IMR-90 (cell line): ENCODE data around the gene ING5. TPM values are rescaled to one million over a fixed set of nuclear protein-coding genes. Genes with fewer than 3 reads are reported as not detected.

ENCODE experiments used
- ATAC-seq: fragments of 200-7000 bp; cut with Tn5 transposase; 2 replicates; pipeline ENCODE4 v1.9.1; 2020; ENCODE audit warnings: low read depth, mild to moderate bottlenecking, moderate library complexity
- BruUV-seq: library from RNA; stranded (reverse); fragments of 400-500 nt; replicated peaks from 2 replicates; lab custom pipeline; 2021; lab: Mats Ljungman, UMichigan
- CTCF ChIA-PET: fragments of 300-600 bp; formaldehyde crosslinking; extraction: SDS; loops from one replicate; lab custom pipeline; 2021; ENCODE audit warnings: antibody characterized with exemption; lab: Yijun Ruan, JAX
- POLR2A ChIA-PET: fragments of 300-600 bp; sonication (Branson Sonifier 250); formaldehyde crosslinking; loops from one replicate; lab custom pipeline; 2022; ENCODE audit warnings: antibody characterized with exemption; ENCODE audit not compliant: unreplicated experiment; lab: Charles Lee
- DNase-seq: peaks from one replicate; pipeline ENCODE4 v3.0.0; 2013
- H2AFZ ChIP-seq: replicated peaks from 2 replicates; pipeline ENCODE3; 2013; ENCODE audit warnings: low read length, mild to moderate bottlenecking; ENCODE audit not compliant: poor library complexity
- H2AK5ac ChIP-seq: 2 replicates; pipeline ENCODE4 v1.6.1; 2013; ENCODE audit warnings: low read depth, low read length, inconsistent platforms
- H2AK9ac ChIP-seq: replicated peaks from 2 replicates; pipeline ENCODE3; 2013; ENCODE audit warnings: mild to moderate bottlenecking, low read depth, low read length, moderate library complexity; ENCODE audit not compliant: poor library complexity
- H2BK120ac ChIP-seq: 2 replicates; pipeline ENCODE4 v1.6.1; 2013; ENCODE audit warnings: low read depth, low read length, inconsistent platforms
- H2BK15ac ChIP-seq: 3 replicates; pipeline ENCODE4 v1.6.1; 2013; ENCODE audit warnings: low read depth, low read length, inconsistent platforms
- H2BK20ac ChIP-seq: 2 replicates; pipeline ENCODE4 v1.6.1; 2013; ENCODE audit warnings: low read depth, mild to moderate bottlenecking, inconsistent platforms, low read length, moderate library complexity
- H2BK5ac ChIP-seq: 2 replicates; pipeline ENCODE4 v1.6.1; 2013; ENCODE audit warnings: mild to moderate bottlenecking, low read depth, low read length, inconsistent platforms; ENCODE audit not compliant: poor library complexity, severe bottlenecking
- H3K14ac ChIP-seq: replicated peaks from 2 replicates; pipeline ENCODE4 v1.6.1; 2013; ENCODE audit warnings: low read depth, low read length, inconsistent platforms
- H3K18ac ChIP-seq: 2 replicates; pipeline ENCODE4 v1.6.1; 2013; ENCODE audit warnings: low read depth, low read length, control low read depth
- H3K23ac ChIP-seq: 2 replicates; pipeline ENCODE4 v1.6.1; 2013; ENCODE audit warnings: low read depth, low read length, inconsistent platforms
- H3K27ac ChIP-seq: 2 replicates; pipeline ENCODE4 v1.5.1; 2013; ENCODE audit warnings: mild to moderate bottlenecking, control low read depth, low read length; ENCODE audit not compliant: insufficient read depth
- H3K27me3 ChIP-seq: 2 replicates; pipeline ENCODE4 v1.6.1; 2013; ENCODE audit warnings: low read length; ENCODE audit not compliant: control insufficient read depth, insufficient read depth
- H3K36me3 ChIP-seq: 2 replicates; pipeline ENCODE4 v1.6.1; 2013; ENCODE audit warnings: low read length, mixed read lengths; ENCODE audit not compliant: control insufficient read depth, insufficient read depth
- H3K4ac ChIP-seq: 2 replicates; pipeline ENCODE4 v1.6.1; 2013; ENCODE audit warnings: low read depth, low read length, inconsistent platforms
- H3K4me1 ChIP-seq: 2 replicates; pipeline ENCODE4 v1.6.1; 2013; ENCODE audit warnings: low read length, mixed read lengths; ENCODE audit not compliant: control insufficient read depth, insufficient read depth
- H3K4me2 ChIP-seq: 2 replicates; pipeline ENCODE4 v1.6.1; 2013; ENCODE audit warnings: low read depth, mild to moderate bottlenecking, control low read depth, low read length, moderate library complexity
- H3K4me3 ChIP-seq: 2 replicates; pipeline ENCODE4 v1.5.1; 2013; ENCODE audit warnings: low read depth, mild to moderate bottlenecking, control low read depth, low read length, moderate library complexity; ENCODE audit not compliant: insufficient read depth
- H3K56ac ChIP-seq: 2 replicates; pipeline ENCODE4 v1.6.1; 2013; ENCODE audit warnings: low read length, inconsistent platforms; ENCODE audit not compliant: insufficient read depth; ENCODE audit errors: extremely low read depth
- H3K79me1 ChIP-seq, 2 experiments: 2 replicates each; pipeline ENCODE4 v1.6.1; 2013; ENCODE audit warnings: low read length in 2 of 2, inconsistent platforms in 1 of 2, low read depth in 1 of 2
- H3K9ac ChIP-seq: 2 replicates; pipeline ENCODE4 v1.6.1; 2013; ENCODE audit warnings: low read depth, low read length, control low read depth
- H3K9me1 ChIP-seq: 2 replicates; pipeline ENCODE4 v1.6.1; 2013; ENCODE audit warnings: low read length, inconsistent platforms; ENCODE audit not compliant: insufficient read depth
- H3K9me3 ChIP-seq: 2 replicates; pipeline ENCODE4 v1.6.1; 2013; ENCODE audit warnings: low read length; ENCODE audit not compliant: control insufficient read depth, insufficient read depth
- H4K20me1 ChIP-seq: 2 replicates; pipeline ENCODE4 v1.6.1; 2013; ENCODE audit warnings: low read length, inconsistent platforms; ENCODE audit not compliant: insufficient read depth
- H4K5ac ChIP-seq: 2 replicates; pipeline ENCODE4 v1.6.1; 2013; ENCODE audit warnings: mild to moderate bottlenecking, low read depth, low read length, control low read depth
- H4K8ac ChIP-seq, 2 experiments: 2 replicates each; pipeline ENCODE4 v1.6.1; 2013; ENCODE audit warnings: low read depth in 2 of 2, low read length in 2 of 2, control low read depth in 1 of 2, inconsistent platforms in 1 of 2
- H4K91ac ChIP-seq: 2 replicates; pipeline ENCODE4 v1.6.1; 2013; ENCODE audit warnings: low read depth, low read length, inconsistent platforms; ENCODE audit not compliant: insufficient read depth
- BHLHE40 ChIP-seq: fragments of 150-350 bp; IDR thresholded peaks from 2 replicates; pipeline ENCODE4 v1.6.1; 2016; ENCODE audit warnings: mild to moderate bottlenecking, low read depth, low read length
- CEBPB ChIP-seq: IDR thresholded peaks from 2 replicates; pipeline ENCODE4 v1.6.1; 2012; ENCODE audit warnings: low read depth, low read length, improper control_type of control experiment
- CHD1 ChIP-seq: IDR thresholded peaks from 2 replicates; pipeline ENCODE4 v1.6.1; 2012; ENCODE audit warnings: low read depth, low read length, improper control_type of control experiment
- CTCF ChIP-seq: conservative IDR thresholded peaks from 2 replicates; pipeline ENCODE4 v1.5.1; 2012; ENCODE audit warnings: mild to moderate bottlenecking, low read depth, low read length, improper control_type of control experiment
- ELK1 ChIP-seq: fragments of 150-350 bp; IDR thresholded peaks from 2 replicates; pipeline ENCODE4 v1.6.1; 2016; ENCODE audit warnings: low read depth, mild to moderate bottlenecking, low read length, moderate library complexity, borderline replicate concordance
- FOS ChIP-seq: fragments of 150-350 bp; IDR thresholded peaks from 2 replicates; pipeline ENCODE4 v1.6.1; 2016; ENCODE audit warnings: low read depth, low read length
- MAFK ChIP-seq: IDR thresholded peaks from 2 replicates; pipeline ENCODE4 v1.6.1; 2012; ENCODE audit warnings: low read depth, low read length, improper control_type of control experiment
- MAZ ChIP-seq: IDR thresholded peaks from 2 replicates; pipeline ENCODE4 v1.6.1; 2012; ENCODE audit warnings: low read depth, mild to moderate bottlenecking, low read length, improper control_type of control experiment, moderate library complexity, borderline replicate concordance
- MXI1 ChIP-seq: IDR thresholded peaks from 2 replicates; pipeline ENCODE4 v1.6.1; 2012; ENCODE audit warnings: low read depth, mild to moderate bottlenecking, low read length, moderate library complexity, borderline replicate concordance
- NFE2L2 ChIP-seq: fragments of 150-350 bp; IDR thresholded peaks from 2 replicates; pipeline ENCODE4 v1.6.1; 2016; ENCODE audit warnings: low read depth, mild to moderate bottlenecking, low read length
- POLR2A ChIP-seq: IDR thresholded peaks from 2 replicates; pipeline ENCODE4 v1.6.1; 2012; ENCODE audit warnings: mild to moderate bottlenecking, low read depth, low read length
- RAD21 ChIP-seq: IDR thresholded peaks from 2 replicates; pipeline ENCODE4 v1.6.1; 2012; ENCODE audit warnings: low read length, improper control_type of control experiment
- RFX5 ChIP-seq: IDR thresholded peaks from 2 replicates; pipeline ENCODE4 v1.8.0; 2012; ENCODE audit warnings: low read depth, mild to moderate bottlenecking, low read length, moderate library complexity
- SMC3 ChIP-seq: fragments of 150-350 bp; IDR thresholded peaks from 2 replicates; pipeline ENCODE4 v1.6.1; 2016; ENCODE audit warnings: low read depth, mild to moderate bottlenecking, antibody characterized with exemption, low read length, moderate library complexity
- USF2 ChIP-seq: fragments of 150-350 bp; IDR thresholded peaks from 2 replicates; pipeline ENCODE4 v1.6.1; 2017; ENCODE audit warnings: mild to moderate bottlenecking, antibody characterized with exemption, low read length, low read depth
- WGBS, 2 experiments: methylation state at CpG; one replicate each; pipeline versions ENCODE4 v1.1.5 to v1.1.7; 2013; ENCODE audit warnings: missing lambda C conversion rate in 2 of 2; ENCODE audit not compliant: insufficient read length in 1 of 2; ENCODE audit errors: extremely low coverage in 2 of 2; 5-methylcytosine and 5-hydroxymethylcytosine counted together
- dilution Hi-C: fragments of 300-500 bp; cut with HindIII; formaldehyde crosslinking; loops from one replicate; pipeline ENCODE4 v1.14.3; 2018; ENCODE audit warnings: low sequenced_read_pairs; ENCODE audit not compliant: unreplicated experiment
- in situ Hi-C: fragments of 300-500 bp; cut with MboI; formaldehyde crosslinking; loops from 3 replicates; pipeline ENCODE4 v1.14.3; 2019; ENCODE audit warnings: low sequenced_read_pairs, inconsistent platforms, mixed read lengths
- intact Hi-C: fragments of 100-400 bp; cut with micrococcal nuclease; formaldehyde crosslinking; loops from 2 replicates; pipeline ENCODE4 v1.10.0; 2022
- polyA plus RNA-seq, 3 experiments: library from polyadenylated mRNA; depleted of rRNA; stranded (reverse); fragments of >200 nt; gene quantifications; 2 replicates each; pipeline ENCODE4 v1.2.3, GENCODE V29; 2012; ENCODE audit warnings: low replicate concordance in 1 of 3
- total RNA-seq: library from RNA; depleted of rRNA; stranded (reverse); fragments of >200 nt; gene quantifications from 2 replicates; pipeline ENCODE4 v1.2.3, GENCODE V29; 2012

Gene ING5
- total and polyA plus RNA-seq, 2 of the 4 experiments (the other 2 are of a cell fraction), result 36.1 to 38.9 TPM

GRCh38 chr2:241769819-241770184 lies 68.0 kb downstream of the ING5 start:
- H3K36me3 ChIP-seq, result peaks cover 3% of the 10 kb centered on the region; the same call in 1 of the 2 replicates
- no peak overlapping the region for H3K4ac ChIP-seq
- ChIA-PET CTCF (no interaction called here), POLR2A (no interaction called here)
- no peak overlapping the region for H2AK9ac ChIP-seq
- no peak for TF ChIP-seq SMC3
- TF ChIP-seq ELK1, result no peak
- no peak for TF ChIP-seq CEBPB
- TF ChIP-seq CHD1, result no peak
- no peak for TF ChIP-seq RFX5
- no peak for TF ChIP-seq RAD21
- TF ChIP-seq MXI1, result no peak
- TF ChIP-seq MAZ, result no peak
- TF ChIP-seq USF2, result no peak
- TF ChIP-seq MAFK, result no peak
- no peak for TF ChIP-seq BHLHE40
- TF ChIP-seq FOS, result no peak
- TF ChIP-seq NFE2L2, result no peak
- TF ChIP-seq POLR2A, result no peak
- TF ChIP-seq CTCF, result no peak
- H2AK5ac ChIP-seq, result no peak overlapping the region
- in situ Hi-C loops (no loop called here), intact Hi-C loops (no loop called here), dilution Hi-C loops (no loop called here)
- no peaks in the 10 kb centered on the region for H3K9me3 ChIP-seq
- no peak overlapping the region for H3K14ac ChIP-seq
- no peak overlapping the region for H2BK120ac ChIP-seq
- no peaks in the 10 kb centered on the region for H3K9me1 ChIP-seq
- no TSS peak for BruUV-seq
- H4K8ac ChIP-seq, result no peak overlapping the region
- no peak overlapping the region for H3K4me2 ChIP-seq
- no peak overlapping the region for H3K27ac ChIP-seq
- H3K4me1 ChIP-seq, result peaks cover 8% of the 10 kb centered on the region; the same call in 1 of the 2 replicates
- no peak overlapping the region for H2BK20ac ChIP-seq
- DNase-seq (no peak), ATAC-seq (no peak)
- H2AFZ ChIP-seq, result no peak overlapping the region
- no peaks in the 10 kb centered on the region for H3K27me3 ChIP-seq
- H4K91ac ChIP-seq, result no peak overlapping the region
- no peaks in the 10 kb centered on the region for H3K79me1 ChIP-seq
- H3K4me3 ChIP-seq, result no peak overlapping the region
- 81% methylated on average over 8 of the region's 13 CpGs; no CpG with 5 or more reads in 1 of the 2 experiments for WGBS, 2 experiments
- H2BK15ac ChIP-seq, result no peak overlapping the region
- H3K23ac ChIP-seq, result no peak overlapping the region
- no peak overlapping the region for H2BK5ac ChIP-seq
- H3K9ac ChIP-seq, result no peak overlapping the region
- no peaks in the 10 kb centered on the region for H4K20me1 ChIP-seq
- no peak overlapping the region for H3K56ac ChIP-seq
- H4K5ac ChIP-seq, result no peak overlapping the region
- no peak overlapping the region for H3K18ac ChIP-seq
